AG04449 (cell line): ENCODE measurements around the gene LIN52.

Experiments used
- CTCF ChIA-PET: fragments of 350-600 bp; formaldehyde crosslinking; extraction: SDS; loops from one replicate; lab custom pipeline; 2021; ENCODE audit warnings: antibody characterized with exemption; lab: Yijun Ruan, JAX
- POLR2A ChIA-PET: fragments of 400-600, 350-600 bp; formaldehyde crosslinking; extraction: SDS; loops from one replicate; lab custom pipeline; 2020; ENCODE audit warnings: antibody characterized with exemption, inconsistent platforms; lab: Yijun Ruan, JAX
- DNase-seq: peaks from one replicate; pipeline ENCODE4 v3.0.0-alpha.2; 2010; ENCODE audit warnings: low read depth, low spot score
- H3K4me3 ChIP-seq: 2 replicates; pipeline ENCODE4 v1.5.1; 2011; ENCODE audit warnings: low read depth, mild to moderate bottlenecking, control low read depth, low read length
- TF ChIP-seq, protein P1 (sequence below): IDR thresholded peaks from one replicate; pipeline ENCODE4 v1.5.1; 2011; ENCODE audit warnings: mild to moderate bottlenecking, moderate library complexity, low read length, control low read depth, inconsistent platforms; ENCODE audit not compliant: insufficient read depth; ENCODE audit errors: missing control alignments

The LIN52 gene

GRCh38 chr14:74141703-74142102 lies 56.9 kb downstream of the LIN52 start:
- no peak for DNase-seq
- TF ChIP-seq, protein P1, sequence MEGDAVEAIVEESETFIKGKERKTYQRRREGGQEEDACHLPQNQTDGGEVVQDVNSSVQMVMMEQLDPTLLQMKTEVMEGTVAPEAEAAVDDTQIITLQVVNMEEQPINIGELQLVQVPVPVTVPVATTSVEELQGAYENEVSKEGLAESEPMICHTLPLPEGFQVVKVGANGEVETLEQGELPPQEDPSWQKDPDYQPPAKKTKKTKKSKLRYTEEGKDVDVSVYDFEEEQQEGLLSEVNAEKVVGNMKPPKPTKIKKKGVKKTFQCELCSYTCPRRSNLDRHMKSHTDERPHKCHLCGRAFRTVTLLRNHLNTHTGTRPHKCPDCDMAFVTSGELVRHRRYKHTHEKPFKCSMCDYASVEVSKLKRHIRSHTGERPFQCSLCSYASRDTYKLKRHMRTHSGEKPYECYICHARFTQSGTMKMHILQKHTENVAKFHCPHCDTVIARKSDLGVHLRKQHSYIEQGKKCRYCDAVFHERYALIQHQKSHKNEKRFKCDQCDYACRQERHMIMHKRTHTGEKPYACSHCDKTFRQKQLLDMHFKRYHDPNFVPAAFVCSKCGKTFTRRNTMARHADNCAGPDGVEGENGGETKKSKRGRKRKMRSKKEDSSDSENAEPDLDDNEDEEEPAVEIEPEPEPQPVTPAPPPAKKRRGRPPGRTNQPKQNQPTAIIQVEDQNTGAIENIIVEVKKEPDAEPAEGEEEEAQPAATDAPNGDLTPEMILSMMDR: no peak
- H3K4me3 ChIP-seq: no peak overlapping the region
- ChIA-PET CTCF (interaction anchor here (1.5 kb wide), 1 partner anchor 30 kb away, joined by 4 read pairs; no protein-coding TSS in a partner anchor), POLR2A (no interaction called here)

GRCh38 chr14:74142523-74142922 lies 57.8 kb downstream of the LIN52 start:
- no peak overlapping the region for H3K4me3 ChIP-seq
- ChIA-PET POLR2A (no interaction called here), CTCF (interaction anchor here (1.5 kb wide), 1 partner anchor 31 kb away, joined by 4 read pairs; no protein-coding TSS in a partner anchor)
- TF ChIP-seq, protein P1: no peak
- DNase-seq: no peak

GRCh38 chr14:74144789-74145188 lies 60.0 kb downstream of the LIN52 start:
- DNase-seq: no peak
- ChIA-PET POLR2A (no interaction called here), CTCF (interaction anchor here (1.4 kb wide), 1 partner anchor 158 kb away, joined by 4 read pairs; the partner anchor contains the start of gene ABCD4)
- no peak overlapping the region for H3K4me3 ChIP-seq
- TF ChIP-seq, protein P1: no peak

DNA sequence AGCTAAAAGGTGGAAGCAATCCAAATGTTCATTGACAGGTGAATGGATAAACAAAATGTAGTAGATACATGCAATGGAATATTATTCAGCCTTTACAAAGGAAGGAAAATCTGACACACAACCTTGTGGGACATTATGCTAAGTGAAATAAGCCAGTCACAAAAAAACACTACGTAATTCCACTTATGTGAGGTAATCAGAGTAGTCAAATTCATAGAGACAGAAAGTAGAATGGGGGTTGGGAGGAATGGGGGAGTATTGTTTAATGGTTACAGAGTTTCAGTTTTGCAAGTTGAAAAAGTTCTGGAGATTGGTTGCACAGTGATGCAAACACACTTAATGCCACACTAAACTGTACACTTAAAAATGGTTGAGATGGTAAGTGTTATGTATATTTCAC lies 62.8 kb downstream of the LIN52 start:
- ChIA-PET POLR2A (no interaction called here), CTCF (interaction anchor here (1.4 to 3.6 kb wide), 3 partner anchors 8 to 110 kb away, joined by 3 to 11 read pairs (median 10); no protein-coding TSS in a partner anchor)
- H3K4me3 ChIP-seq: no peak overlapping the region
- TF ChIP-seq, protein P1: no peak
- no peak for DNase-seq

- CTCF ChIA-PET: interaction anchor here (1.4 to 3.6 kb wide), 3 partner anchors 10 to 109 kb away, joined by 3 to 11 read pairs (median 10); no protein-coding TSS in a partner anchor
- no peak overlapping the region for H3K4me3 ChIP-seq
- POLR2A ChIA-PET: no interaction called here
- DNase-seq: no peak
- TF ChIP-seq, protein P1: no peak
Observed at GRCh38 chr14:74148705-74149104, 63.9 kb downstream of the LIN52 start.

DNA sequence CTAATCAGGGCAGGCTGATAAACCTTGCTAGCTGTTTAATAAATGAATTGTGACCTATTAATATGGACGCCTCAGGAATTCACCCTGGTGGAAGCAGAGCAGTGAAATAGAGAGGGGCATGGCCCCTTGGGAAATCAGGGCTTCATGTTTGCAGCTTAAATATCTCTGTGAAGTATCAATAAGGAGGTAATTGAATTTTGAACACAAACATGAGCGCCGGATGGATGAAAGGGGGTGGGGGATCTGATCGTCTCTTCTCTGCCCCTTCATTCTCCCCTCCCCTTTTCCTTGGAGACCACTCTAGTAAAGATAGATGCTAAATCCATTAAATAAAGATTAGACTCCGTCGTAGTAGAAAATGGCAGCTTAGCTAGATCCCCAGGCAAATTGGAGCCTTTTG lies 70.5 kb downstream of the LIN52 start:
- H3K4me3 ChIP-seq: no peak overlapping the region
- TF ChIP-seq, protein P1: no peak
- ChIA-PET CTCF (interaction anchor here (0.8 to 1.9 kb wide), 4 partner anchors 43 to 61 kb away, joined by 3 to 4 read pairs (median 4); no protein-coding TSS in a partner anchor), POLR2A (no interaction called here)
- DNase-seq: no peak
